HEK293 (cell line): Measurements from ENCODE around the gene CACNA1C.

Experiments
- ZNF692 ChIP-seq: fragments of 450-650 bp; formaldehyde crosslinking; IDR thresholded peaks from 2 replicates; pipeline ENCODE4 v1.5.1; 2016; ENCODE audit warnings: missing biosample characterization, missing genetic modification characterization
- TF ChIP-seq, protein P1 (sequence below): fragments of 450-650 bp; formaldehyde crosslinking; IDR thresholded peaks from 2 replicates; pipeline ENCODE4 v1.5.1; 2016; ENCODE audit warnings: missing biosample characterization, missing genetic modification characterization

GRCh38 chr12:2414810-2415567, 362.2 kb downstream of the CACNA1C start:
- TF ChIP-seq ZNF692 = no peak
- TF ChIP-seq, protein P1, sequence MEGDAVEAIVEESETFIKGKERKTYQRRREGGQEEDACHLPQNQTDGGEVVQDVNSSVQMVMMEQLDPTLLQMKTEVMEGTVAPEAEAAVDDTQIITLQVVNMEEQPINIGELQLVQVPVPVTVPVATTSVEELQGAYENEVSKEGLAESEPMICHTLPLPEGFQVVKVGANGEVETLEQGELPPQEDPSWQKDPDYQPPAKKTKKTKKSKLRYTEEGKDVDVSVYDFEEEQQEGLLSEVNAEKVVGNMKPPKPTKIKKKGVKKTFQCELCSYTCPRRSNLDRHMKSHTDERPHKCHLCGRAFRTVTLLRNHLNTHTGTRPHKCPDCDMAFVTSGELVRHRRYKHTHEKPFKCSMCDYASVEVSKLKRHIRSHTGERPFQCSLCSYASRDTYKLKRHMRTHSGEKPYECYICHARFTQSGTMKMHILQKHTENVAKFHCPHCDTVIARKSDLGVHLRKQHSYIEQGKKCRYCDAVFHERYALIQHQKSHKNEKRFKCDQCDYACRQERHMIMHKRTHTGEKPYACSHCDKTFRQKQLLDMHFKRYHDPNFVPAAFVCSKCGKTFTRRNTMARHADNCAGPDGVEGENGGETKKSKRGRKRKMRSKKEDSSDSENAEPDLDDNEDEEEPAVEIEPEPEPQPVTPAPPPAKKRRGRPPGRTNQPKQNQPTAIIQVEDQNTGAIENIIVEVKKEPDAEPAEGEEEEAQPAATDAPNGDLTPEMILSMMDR (tag by site-specific recombination) = no peak
